GM21367 (cell line): Measurements from ENCODE around the gene ESAM.
"Not testable (repeated sequence)": the region's sequence is repeated elsewhere in the genome, so short reads cannot be mapped to it uniquely, and the experiment has no call there.

Experiments used
- ATAC-seq: cut with Tn5 transposase; IDR thresholded peaks from one replicate; pipeline ENCODE4 v1.9.1; 2021; ENCODE audit not compliant: unreplicated experiment

ESAM gene

DNA sequence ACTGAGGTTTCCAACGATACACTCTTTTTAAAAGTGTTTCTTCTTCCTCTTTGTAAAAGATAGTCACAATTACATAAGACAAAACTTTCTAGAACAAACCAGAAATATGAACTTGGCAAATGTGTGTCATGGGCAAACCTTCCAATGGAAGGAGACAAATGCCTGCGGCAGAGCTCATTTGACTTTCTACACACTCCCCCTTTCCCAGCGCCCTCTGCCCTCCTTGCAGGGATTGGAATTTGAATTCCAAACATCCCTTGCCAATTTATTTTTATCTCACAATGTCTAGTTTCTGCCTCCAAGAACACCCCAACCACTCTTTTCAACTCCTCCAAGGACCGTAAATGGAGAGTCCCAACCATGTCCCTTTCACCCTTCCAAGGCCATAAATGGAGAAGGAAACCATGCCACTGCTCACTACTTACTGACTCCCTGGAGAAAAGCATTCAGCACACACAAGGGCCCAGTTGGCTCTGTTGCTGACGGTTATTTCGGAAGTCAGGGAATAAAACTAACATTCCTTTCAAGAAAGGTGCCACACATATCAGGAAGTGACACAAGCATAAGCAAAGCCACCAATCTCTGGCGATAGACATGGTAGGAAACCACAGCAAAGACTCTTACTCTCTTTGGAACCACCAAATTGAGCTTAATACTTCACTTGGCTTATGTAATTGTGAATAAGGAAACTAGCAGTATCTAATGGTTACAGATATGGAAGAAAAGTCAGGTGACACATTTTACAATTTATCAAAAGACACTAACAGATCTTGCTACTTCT lies 15.0 kb upstream of the ESAM start:
- ATAC-seq = no peak

- ATAC-seq = not testable (repeated sequence)
Measured at GRCh38 chr11:124770959-124771358, 8.9 kb upstream of the ESAM start.

- no peak for ATAC-seq
Measured at GRCh38 chr11:124769806-124770774, 8.0 kb upstream of the ESAM start.

GRCh38 chr11:124768914-124769313 lies 6.8 kb upstream of the ESAM start:
- no peak for ATAC-seq

DNA sequence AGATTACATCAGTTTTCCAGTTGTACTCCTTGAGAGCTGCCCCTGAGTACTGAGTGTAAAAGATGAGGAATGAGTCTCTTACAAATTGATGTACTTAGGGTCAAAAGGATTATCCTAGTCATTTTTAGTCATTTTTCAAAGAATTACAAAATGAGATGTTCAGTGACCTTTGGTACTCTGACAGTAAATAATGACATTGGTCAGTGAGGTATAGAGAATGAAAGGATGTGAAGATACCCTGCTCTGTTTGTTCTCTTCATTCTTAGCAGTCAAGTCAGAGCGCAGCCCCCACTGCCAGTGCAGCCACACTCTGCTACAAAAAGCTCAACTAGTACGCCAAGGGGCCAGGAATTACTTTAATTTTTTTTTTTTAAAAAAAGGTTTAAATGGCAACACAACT lies 4.1 kb upstream of the ESAM start:
- ATAC-seq = no peak

DNA sequence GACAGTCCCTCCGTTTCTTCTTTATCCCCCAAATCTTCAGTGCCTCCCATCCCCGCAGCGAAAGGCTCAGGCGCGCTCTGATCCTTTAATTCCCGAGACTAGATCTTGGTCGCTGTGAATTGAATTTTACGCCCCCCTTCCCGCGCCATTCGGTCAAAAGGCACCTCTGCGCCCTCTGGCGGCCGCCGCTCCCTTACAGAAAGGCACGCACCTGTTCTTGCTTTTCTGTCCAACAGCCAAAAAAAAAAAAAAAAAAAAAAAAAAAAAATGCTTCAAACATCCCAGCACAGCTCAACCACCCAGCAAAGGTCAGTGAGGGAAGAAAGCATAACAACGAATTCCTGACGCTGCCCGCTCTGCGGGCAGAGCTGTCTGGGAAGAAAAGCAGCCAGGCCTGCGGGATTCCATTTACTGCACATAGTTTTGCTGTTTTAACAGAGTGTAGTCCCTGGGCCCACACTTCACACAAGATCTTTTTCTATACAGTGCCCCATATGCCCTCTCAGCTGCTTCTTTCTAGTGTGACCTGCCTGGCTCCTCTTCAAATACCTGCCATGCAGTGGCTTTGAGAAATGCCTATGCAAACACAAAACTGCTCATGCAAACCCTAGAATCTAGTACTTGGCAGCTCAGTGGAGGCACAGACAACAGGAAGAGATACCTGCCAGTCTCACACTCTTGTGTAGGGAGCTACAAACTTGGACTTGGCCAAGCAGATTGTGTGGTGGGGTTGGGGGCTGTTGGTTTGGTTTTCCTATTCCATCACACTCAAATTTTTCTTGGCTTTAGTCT lies 1.3 kb upstream of the ESAM start:
- peak; percentile 26 for ATAC-seq

GRCh38 chr11:124762624-124763155 lies 600 bp upstream of the ESAM start:
- ATAC-seq = peak; percentile 4

DNA sequence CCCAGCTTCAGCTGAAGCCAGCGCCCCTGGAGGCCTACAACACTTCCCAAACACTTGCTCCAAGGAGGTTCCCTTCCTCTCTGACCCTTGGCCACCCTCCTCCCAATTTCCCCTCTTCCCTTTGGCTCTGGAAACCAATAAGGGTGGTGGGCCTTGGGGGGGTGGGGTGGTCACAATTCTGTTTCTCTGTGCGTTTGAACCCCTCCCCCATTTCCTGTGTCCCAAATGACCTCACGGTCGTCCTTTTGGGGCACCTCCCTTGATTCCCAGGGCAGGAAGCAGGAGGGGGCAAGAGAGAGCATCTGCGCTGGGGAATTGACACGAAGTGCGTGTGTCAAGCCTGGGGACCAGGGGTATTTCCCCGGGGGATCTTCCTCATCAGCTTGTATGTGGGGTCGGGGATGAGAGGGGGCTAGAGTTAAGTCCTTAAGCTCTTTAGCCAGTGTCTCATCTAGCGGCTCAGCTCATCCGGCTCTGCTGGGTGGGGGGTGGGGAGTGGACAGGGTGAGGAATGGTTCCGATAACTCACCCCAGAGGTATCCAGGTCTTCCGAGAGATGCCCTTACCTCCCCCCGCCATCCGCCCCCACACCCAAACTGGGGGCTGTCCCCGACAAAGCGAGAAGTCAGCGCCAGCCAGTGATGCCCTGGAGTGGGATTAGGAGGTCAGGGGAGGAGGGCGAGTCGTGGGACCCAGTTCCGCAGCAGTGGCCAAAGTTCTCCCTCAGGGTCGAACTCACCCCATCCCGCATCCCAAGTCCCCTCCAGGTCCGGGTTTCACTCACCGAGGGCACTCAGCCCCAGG lies 587 bp downstream of the ESAM start:
- ATAC-seq = no peak

DNA sequence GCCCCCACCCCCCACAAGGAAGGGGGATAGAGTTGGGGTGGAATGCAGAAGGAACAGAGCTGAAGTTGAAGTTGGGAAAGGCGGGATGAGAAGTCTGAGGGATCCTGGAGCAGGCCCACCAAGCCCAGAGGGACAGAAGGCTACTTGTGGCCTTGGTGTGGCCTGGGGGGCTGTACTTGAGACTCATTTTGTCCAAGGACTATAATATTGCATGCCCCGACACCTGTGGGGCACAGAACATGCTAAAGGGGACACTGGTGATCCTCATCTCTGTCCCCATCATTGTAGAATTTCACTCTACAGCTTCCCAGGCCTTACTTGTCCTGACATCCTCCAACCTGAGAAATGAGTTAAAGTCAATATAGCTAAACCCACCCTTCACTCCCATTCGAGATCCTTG lies 1.3 kb downstream of the ESAM start:
- no peak for ATAC-seq

GRCh38 chr11:124760205-124760652 lies 1.9 kb downstream of the ESAM start:
- peak; percentile 16 for ATAC-seq

DNA sequence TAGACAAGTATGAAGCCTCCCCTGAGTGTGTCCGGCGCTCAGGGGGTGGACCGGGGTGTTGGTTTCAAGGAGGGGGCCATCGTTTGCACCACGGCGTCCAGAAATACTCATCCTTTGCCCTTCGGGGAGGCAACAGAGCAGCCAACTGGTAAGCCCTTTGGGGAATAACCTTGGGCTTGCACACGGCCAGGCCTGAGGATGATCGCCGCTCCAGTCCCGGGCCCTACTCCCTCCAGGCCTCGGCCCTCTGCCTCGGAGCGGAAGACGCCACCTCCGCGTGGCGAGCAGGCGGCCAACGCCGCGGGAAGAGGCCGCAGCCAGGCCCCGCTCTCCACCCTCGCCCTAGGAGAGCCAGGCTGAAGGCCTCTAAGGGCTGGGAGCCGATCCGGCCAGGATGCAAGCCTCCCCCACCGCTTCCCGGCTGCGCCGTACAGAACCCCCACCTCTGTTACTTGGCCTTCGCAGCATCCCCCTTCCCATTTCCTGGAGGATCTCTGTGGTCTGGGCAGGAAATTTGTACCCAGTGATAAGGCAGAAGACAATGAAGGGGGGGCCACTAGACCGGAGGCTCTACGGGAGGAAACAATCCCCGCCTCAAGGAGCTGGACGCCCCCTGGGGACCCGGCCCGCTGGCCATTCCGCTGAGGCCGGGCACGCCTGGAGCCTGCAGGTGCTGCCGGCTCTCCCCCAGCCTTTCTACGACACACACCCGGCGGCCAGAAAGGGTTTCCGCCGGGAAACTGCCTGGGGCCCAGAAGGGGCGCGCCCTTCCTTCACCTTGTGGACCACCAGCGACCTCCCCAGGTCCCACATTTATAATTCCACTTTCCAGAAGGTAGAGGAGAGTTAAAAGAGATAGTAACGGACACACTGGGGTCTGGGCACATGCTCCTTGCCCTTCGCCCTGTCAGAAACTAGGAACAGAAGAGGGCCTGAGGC lies 2.6 kb downstream of the ESAM start:
- no peak for ATAC-seq

DNA sequence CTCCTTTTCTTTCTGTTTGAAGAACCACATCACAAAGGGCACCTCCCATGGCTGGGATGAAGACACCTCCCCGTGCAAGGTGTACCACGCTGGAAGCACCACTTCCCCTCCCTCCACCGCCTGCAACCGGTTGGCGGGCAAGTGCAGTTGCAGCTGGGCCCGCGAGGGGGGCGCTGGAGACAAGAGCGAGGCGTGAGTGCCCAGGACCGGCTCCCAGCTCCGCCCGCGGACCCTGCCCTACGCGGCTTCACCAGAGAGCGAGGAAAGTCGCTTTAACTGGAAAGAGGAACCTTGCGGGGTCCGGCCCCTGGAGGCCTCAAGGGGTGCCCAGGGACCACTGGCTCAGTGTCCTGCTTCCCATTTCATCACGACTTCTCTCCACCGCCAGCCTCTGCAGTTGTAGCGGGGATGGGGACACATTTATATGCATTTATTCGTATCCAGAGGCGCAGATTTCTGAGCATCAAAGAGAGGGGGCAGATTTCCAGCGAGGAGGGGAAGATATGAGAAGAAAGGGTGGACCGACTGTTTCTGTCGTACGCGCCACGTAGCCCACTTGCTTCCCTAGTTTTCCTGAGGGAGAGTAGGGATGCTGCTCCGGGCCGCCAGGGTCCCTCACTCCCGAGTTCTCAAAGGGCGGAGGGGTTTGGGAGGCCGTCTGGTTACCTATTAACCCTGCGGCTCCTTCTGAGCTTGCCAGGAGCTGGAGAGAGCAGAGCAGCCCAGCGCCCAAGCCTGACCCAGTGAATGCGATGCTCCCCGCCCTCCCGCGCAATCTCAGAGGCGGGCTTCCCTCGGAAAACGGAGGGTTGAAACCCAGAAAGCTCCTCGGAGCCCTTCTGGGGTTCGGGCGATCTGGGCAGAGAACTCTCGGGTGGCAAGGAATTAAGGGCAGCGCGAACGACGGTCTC lies 3.5 kb downstream of the ESAM start:
- peak; percentile 65 for ATAC-seq

DNA sequence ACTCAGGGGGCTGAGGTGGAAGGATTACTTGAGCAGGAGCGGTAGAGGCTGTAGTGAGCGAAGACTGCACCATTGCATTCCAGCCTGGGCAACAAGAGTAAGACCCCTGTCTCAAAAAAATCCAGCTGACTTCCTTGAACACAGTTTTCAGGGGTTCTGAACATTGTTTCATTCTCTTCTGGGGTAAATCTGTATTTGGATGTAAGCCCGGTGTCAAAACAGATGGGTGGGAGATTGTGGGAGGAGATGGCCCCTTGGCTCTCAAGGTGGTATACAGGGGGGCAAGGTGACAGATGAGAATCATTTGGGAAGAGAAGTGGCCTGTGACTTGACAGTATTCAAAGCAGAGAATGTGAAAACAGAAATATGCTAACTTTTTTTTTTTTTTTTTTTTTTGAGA lies 4.8 kb downstream of the ESAM start:
- no peak for ATAC-seq

DNA sequence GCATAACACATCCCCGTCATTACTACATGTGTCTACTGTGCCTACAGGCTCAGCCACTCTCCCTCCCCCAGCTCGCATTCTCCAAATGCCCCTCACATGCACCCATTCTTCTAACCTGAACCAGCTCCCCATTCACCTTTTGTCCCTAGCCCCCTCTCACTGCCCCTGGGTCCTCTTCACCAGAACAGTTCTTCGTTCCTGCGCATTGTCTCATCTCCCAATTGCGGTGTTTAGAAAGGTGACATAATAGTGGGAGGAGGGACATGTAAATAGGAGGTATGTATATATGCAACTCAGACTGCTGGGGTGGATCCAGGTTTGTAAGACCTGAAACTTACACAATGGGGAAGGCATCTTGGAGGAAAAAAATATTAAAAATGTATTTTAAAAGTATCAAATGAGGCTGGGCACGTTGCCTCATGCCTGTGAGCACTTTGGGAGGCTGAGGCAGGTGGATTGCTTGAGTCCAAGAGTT lies 5.3 kb downstream of the ESAM start:
- ATAC-seq = no peak

DNA sequence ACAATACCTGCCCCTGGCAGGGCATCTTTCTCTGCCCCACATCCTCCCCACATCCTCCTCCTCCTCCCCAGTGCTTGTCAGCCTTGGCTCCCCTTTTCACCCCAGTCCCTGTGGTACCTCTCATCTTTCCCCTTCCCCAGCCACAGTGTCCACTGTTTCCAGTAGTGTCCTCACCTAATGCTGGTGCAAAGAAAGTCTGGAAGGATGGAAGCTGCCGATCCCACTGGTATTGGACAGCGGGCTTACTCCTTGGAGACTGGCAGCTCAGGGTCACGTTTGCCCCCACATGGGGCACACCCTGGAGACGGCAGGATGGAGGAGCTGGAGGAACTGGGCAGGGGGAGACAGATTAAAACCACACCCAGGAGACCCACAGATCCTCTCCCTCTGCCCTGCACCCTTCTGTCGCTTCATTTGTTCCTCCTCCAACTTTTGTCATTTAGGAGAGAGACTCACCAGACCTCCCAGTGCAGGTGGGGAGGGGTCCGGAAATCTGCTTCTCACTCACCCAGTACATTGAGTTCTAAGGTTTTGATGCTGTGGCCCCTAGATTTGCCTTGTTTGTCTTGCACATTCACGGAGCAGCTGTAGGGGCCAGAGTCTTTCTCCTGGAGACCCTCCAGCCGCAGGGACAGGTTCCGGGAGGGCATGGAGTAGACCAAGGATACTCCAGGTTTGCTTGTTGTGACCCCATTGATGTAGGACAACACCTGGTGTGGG lies 5.9 kb downstream of the ESAM start:
- no peak for ATAC-seq

- no peak for ATAC-seq
Measured at GRCh38 chr11:124754710-124755109, 7.4 kb downstream of the ESAM start.

DNA sequence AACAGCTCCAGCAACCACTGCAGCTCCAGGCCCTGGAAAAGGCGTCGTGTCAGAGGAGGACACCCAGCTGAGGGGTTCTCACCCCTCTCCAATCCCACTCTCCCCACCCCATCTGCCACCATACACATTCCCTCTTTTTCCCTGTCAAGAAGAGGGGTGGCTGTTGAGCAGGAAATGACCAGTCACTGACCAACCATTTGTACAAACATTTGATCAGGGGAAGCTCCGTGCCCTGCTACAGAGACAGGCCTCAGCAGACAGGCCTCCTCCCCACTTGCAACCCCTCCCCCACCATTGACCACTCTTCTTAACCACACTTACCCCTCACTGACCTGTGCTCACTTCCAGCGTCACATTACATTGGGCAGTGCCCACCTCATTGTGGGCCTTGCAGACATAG lies 7.8 kb downstream of the ESAM start:
- ATAC-seq = no peak
